Mesodermal cell (in vitro differentiated cells): ENCODE measurements around the gene DCHS1.

Experiments
- H3K27ac ChIP-seq: 2 replicates; pipeline ENCODE4 v1.7.0; 2013; ENCODE audit warnings: mild to moderate bottlenecking, low read depth, low read length, moderate library complexity; ENCODE audit not compliant: severe bottlenecking
- H3K36me3 ChIP-seq: 2 replicates; pipeline ENCODE4 v1.7.1; 2013; ENCODE audit warnings: mild to moderate bottlenecking, low read length, moderate library complexity; ENCODE audit not compliant: control insufficient read depth, insufficient read depth
- H3K4me1 ChIP-seq: one replicate; pipeline ENCODE4 v1.7.1; 2013; ENCODE audit warnings: mild to moderate bottlenecking, low read length; ENCODE audit not compliant: insufficient read depth, control insufficient read depth, poor library complexity, severe bottlenecking
- H3K4me3 ChIP-seq: 2 replicates; pipeline ENCODE4 v1.7.0; 2013; ENCODE audit warnings: low read length, control low read depth, mild to moderate bottlenecking; ENCODE audit not compliant: insufficient read depth, poor library complexity, severe bottlenecking; ENCODE audit errors: extremely low read depth
- H3K9me3 ChIP-seq: 2 replicates; pipeline ENCODE4 v1.7.1; 2013; ENCODE audit warnings: mild to moderate bottlenecking, low read length, moderate library complexity; ENCODE audit not compliant: control insufficient read depth
- WGBS, 2 experiments: methylation state at CpG; one replicate each; pipeline ENCODE4 v1.1.5; 2013; ENCODE audit warnings: missing lambda C conversion rate in 2 of 2; ENCODE audit not compliant: insufficient coverage in 2 of 2; 5-methylcytosine and 5-hydroxymethylcytosine counted together

DCHS1 gene

GRCh38 chr11:6625832-6626420, 29.7 kb downstream of the DCHS1 start:
- H3K27ac ChIP-seq: no peak overlapping the region
- no peak overlapping the region for H3K4me3 ChIP-seq
- H3K4me1 ChIP-seq: no peaks in the 10 kb centered on the region
- H3K36me3 ChIP-seq: peaks cover 73% of the 10 kb centered on the region
- H3K9me3 ChIP-seq: no peaks in the 10 kb centered on the region
- 94 to 96% methylated on average over 16 to 17 of the region's 17 CpGs for WGBS, 2 experiments

- Histone ChIP-seq H3K4me1 (no peaks in the 10 kb centered on the region), H3K27ac (no peak overlapping the region), H3K36me3 (peaks cover 68% of the 10 kb centered on the region), H3K4me3 (no peak overlapping the region), H3K9me3 (no peaks in the 10 kb centered on the region)
- WGBS, 2 experiments: 95 to 97% methylated on average over 9 to 11 of the region's 12 CpGs
These were observed 30.3 kb downstream of the DCHS1 start for GRCh38 chr11:6625156-6625831.

GRCh38 chr11:6623391-6624363, 31.9 kb downstream of the DCHS1 start:
- Histone ChIP-seq H3K27ac (no peak overlapping the region), H3K4me1 (no peaks in the 10 kb centered on the region), H3K36me3 (peaks cover 54% of the 10 kb centered on the region), H3K4me3 (no peak overlapping the region), H3K9me3 (no peaks in the 10 kb centered on the region)
- WGBS, 2 experiments: 91 to 96% methylated on average over 26 to 31 of the region's 31 CpGs

- Histone ChIP-seq H3K27ac (no peak overlapping the region), H3K4me1 (peaks cover 10% of the 10 kb centered on the region), H3K9me3 (no peaks in the 10 kb centered on the region), H3K36me3 (peaks cover 44% of the 10 kb centered on the region), H3K4me3 (no peak overlapping the region)
- WGBS, 2 experiments: 92 to 94% methylated on average over 17 to 19 of the region's 24 CpGs
These were observed 33.1 kb downstream of the DCHS1 start for GRCh38 chr11:6622261-6623171.

GRCh38 chr11:6621711-6622211, 33.8 kb downstream of the DCHS1 start:
- Histone ChIP-seq H3K27ac (no peak overlapping the region), H3K9me3 (no peaks in the 10 kb centered on the region), H3K4me1 (peaks cover 17% of the 10 kb centered on the region), H3K36me3 (peaks cover 41% of the 10 kb centered on the region), H3K4me3 (no peak overlapping the region)
- WGBS, 2 experiments: 93 to 97% methylated on average over 15 to 16 of the region's 16 CpGs

GRCh38 chr11:6620636-6621035, 35.0 kb downstream of the DCHS1 start:
- Histone ChIP-seq H3K4me1 (peaks cover 17% of the 10 kb centered on the region), H3K36me3 (peaks cover 35% of the 10 kb centered on the region), H3K27ac (no peak overlapping the region), H3K4me3 (no peak overlapping the region), H3K9me3 (no peaks in the 10 kb centered on the region)
- 100% methylated on average over 1 of the region's 1 CpG for WGBS, 2 experiments

GRCh38 chr11:6619004-6619745, 36.4 kb downstream of the DCHS1 start, which contains the start of gene TPP1:
TPP1 (minus strand) TSS chr11:6619422; CDS start chr11:6619400, 22 bp downstream.
- H3K4me3 ChIP-seq: peak within 1 kb of the TSS; percentile 71
- 0 to 1% methylated on average over 12 to 15 of the region's 16 CpGs for WGBS, 2 experiments
- peaks cover 41% of the 10 kb centered on the region for H3K36me3 ChIP-seq
- peaks cover 17% of the 10 kb centered on the region for H3K4me1 ChIP-seq
- H3K9me3 ChIP-seq: no peaks in the 10 kb centered on the region
- peak within 1 kb of the TSS; percentile 81 for H3K27ac ChIP-seq

GRCh38 chr11:6618117-6619003, 37.2 kb downstream of the DCHS1 start:
- Histone ChIP-seq H3K4me3 (peak overlapping the region; percentile 71), H3K36me3 (peaks cover 35% of the 10 kb centered on the region), H3K27ac (peak overlapping the region; percentile 81), H3K9me3 (no peaks in the 10 kb centered on the region), H3K4me1 (peaks cover 17% of the 10 kb centered on the region)
- 61 to 66% methylated on average over 11 to 12 of the region's 15 CpGs for WGBS, 2 experiments

- Histone ChIP-seq H3K36me3 (peaks cover 27% of the 10 kb centered on the region), H3K4me3 (no peak overlapping the region), H3K27ac (peak overlapping the region; percentile 81), H3K4me1 (peaks cover 25% of the 10 kb centered on the region), H3K9me3 (no peaks in the 10 kb centered on the region)
- 97 to 98% methylated on average over 5 of the region's 5 CpGs for WGBS, 2 experiments
These were observed 38.3 kb downstream of the DCHS1 start for GRCh38 chr11:6617315-6617781.
